Measurements from ENCODE around the gene RANBP17. TPM values are rescaled to one million over a fixed set of nuclear protein-coding genes. Genes with fewer than 3 reads are reported as not detected.

Gene RANBP17
- polyA plus RNA-seq, 1 of the 3 experiments (the other 2 are of a cell fraction), result 6.0 TPM

GRCh38 chr5:171318026-171318425, 456.2 kb downstream of the RANBP17 start:
- no peaks in the 10 kb centered on the region for H4K20me1 ChIP-seq (ENCODE audit: insufficient read depth)
- no peak overlapping the region for H2AFZ ChIP-seq (ENCODE audit: low read depth)
- no peaks in the 10 kb centered on the region for H3K9me3 ChIP-seq
- H3K36me3 ChIP-seq (replicated peaks in 1 of 2; ENCODE audit: control insufficient read depth in 1 of 2, insufficient read depth in 2 of 2, low read length in 1 of 2), result no peaks in the 10 kb centered on the region
- no peak overlapping the region for H3K27ac ChIP-seq (ENCODE audit: low read depth in 2 of 2, low read length in 1 of 2)
- no peaks in the 10 kb centered on the region for H3K9me2 ChIP-seq
- WGBS (ENCODE audit: low lambda C conversion rate), result 88% methylated on average over 6 of the region's 9 CpGs
- POLR2A ChIA-PET, result interaction anchor here (3.6 kb wide), 1 partner anchor 9 kb away, joined by 20 read pairs; the partner anchor contains the start of gene TLX3
- CTCF ChIA-PET, result interaction anchor here (1.0 to 7.1 kb wide), 3 partner anchors 10 to 111 kb away, joined by 3 to 46 read pairs (median 10); partner anchors contain the start of gene TLX3
- no peak for DNase-seq
- H3K4me3 ChIP-seq (ENCODE audit: low read depth in 2 of 2, low read length in 1 of 2), result no peak overlapping the region
- no peaks in the 10 kb centered on the region for H3F3A ChIP-seq (replicated peaks; ENCODE audit: insufficient read depth)
- H3K4me2 ChIP-seq, result no peak overlapping the region
- no peaks in the 10 kb centered on the region for H3K79me2 ChIP-seq (ENCODE audit: insufficient read depth)
- TF ChIP-seq TCF12 (IDR thresholded peaks at IDR 0.05), result no peak
- no peak for TF ChIP-seq USF1 (IDR thresholded peaks at IDR 0.05; ENCODE audit: borderline replicate concordance, low read depth)
- no peak for TF ChIP-seq GATA2 (CRISPR knock-in tag; IDR thresholded peaks at IDR 0.05)
- TF ChIP-seq JUND (IDR thresholded peaks at IDR 0.05), result no peak
- H3K27me3 ChIP-seq (ENCODE audit: insufficient read depth), result no peaks in the 10 kb centered on the region
- peaks cover 0 to 27% of the 10 kb centered on the region in 2 experiments; a peak in 2 of 4 replicates for H3K4me1 ChIP-seq (ENCODE audit: control insufficient read depth in 1 of 2, insufficient read depth in 2 of 2, low read depth in 1 of 2, low read length in 1 of 2)
- no peak overlapping the region for H3K9ac ChIP-seq

GRCh38 chr5:171321447-171321846, 459.6 kb downstream of the RANBP17 start:
- no peaks in the 10 kb centered on the region for H3K9me2 ChIP-seq
- no peak overlapping the region for H3K4me3 ChIP-seq (ENCODE audit: low read depth in 2 of 2, low read length in 1 of 2)
- H3K36me3 ChIP-seq (replicated peaks in 1 of 2; ENCODE audit: control insufficient read depth in 1 of 2, insufficient read depth in 2 of 2, low read length in 1 of 2), result no peaks in the 10 kb centered on the region
- H3K9ac ChIP-seq, result no peak overlapping the region
- H2AFZ ChIP-seq (ENCODE audit: low read depth), result no peak overlapping the region
- POLR2A ChIA-PET, result interaction anchor here (2.4 to 3.8 kb wide), 2 partner anchors 12 to 15 kb away, joined by 6 to 13 read pairs; partner anchors contain the start of gene TLX3
- H3K4me1 ChIP-seq (ENCODE audit: control insufficient read depth in 1 of 2, insufficient read depth in 2 of 2, low read depth in 1 of 2, low read length in 1 of 2), result peaks cover 0 to 40% of the 10 kb centered on the region in 2 experiments; a peak in 2 of 4 replicates
- 94% methylated on average over 5 of the region's 7 CpGs for WGBS (ENCODE audit: low lambda C conversion rate)
- no peaks in the 10 kb centered on the region for H3K27me3 ChIP-seq (ENCODE audit: insufficient read depth)
- H3K27ac ChIP-seq (ENCODE audit: low read depth in 2 of 2, low read length in 1 of 2), result peak overlapping the region in 1 of 2 experiments; percentile 97; a peak in 2 of 4 replicates
- no peak for TF ChIP-seq YY1 (IDR thresholded peaks at IDR 0.05; ENCODE audit: low read depth)
- no peak for TF ChIP-seq TAF1 (IDR thresholded peaks at IDR 0.05; ENCODE audit: borderline replicate concordance, low read depth, low read length)
- no peak for TF ChIP-seq TEAD4 (IDR thresholded peaks at IDR 0.05; ENCODE audit: borderline replicate concordance, insufficient read depth)
- TF ChIP-seq RFX5 (IDR thresholded peaks at IDR 0.05; ENCODE audit: low read length), result no peak
- no peak for TF ChIP-seq REST (IDR thresholded peaks at IDR 0.05; ENCODE audit: low read depth, low read length)
- H4K20me1 ChIP-seq (ENCODE audit: insufficient read depth), result no peaks in the 10 kb centered on the region
- no peak overlapping the region for H3K4me2 ChIP-seq
- DNase-seq, result no peak
- CTCF ChIA-PET, result interaction anchor here (1.5 to 7.1 kb wide), 4 partner anchors 13 to 115 kb away, joined by 4 to 46 read pairs (median 23); partner anchors contain the start of gene TLX3
- no peaks in the 10 kb centered on the region for H3K79me2 ChIP-seq (ENCODE audit: insufficient read depth)
- H3K9me3 ChIP-seq, result no peaks in the 10 kb centered on the region
- no peaks in the 10 kb centered on the region for H3F3A ChIP-seq (replicated peaks; ENCODE audit: insufficient read depth)

All from SK-N-SH (cell line).